Liver (tissue), 3 donors: ENCODE results near the gene CNTF.

Experiments
- NR2F2 ChIP-seq: IDR thresholded peaks from 2 replicates; pipeline ENCODE4 v1.6.1; 2016; ENCODE audit warnings: antibody characterized with exemption
- TAF1 ChIP-seq: conservative IDR thresholded peaks from 2 replicates; pipeline ENCODE4 v1.6.1; 2016; ENCODE audit warnings: antibody characterized with exemption, mild to moderate bottlenecking
- TF ChIP-seq, protein P1 (sequence below): fragments of 150-350 bp; IDR thresholded peaks from 2 replicates; pipeline ENCODE4 v1.5.1; 2017; ENCODE audit warnings: improper control_type of control experiment, low read depth, low read length; ENCODE audit not compliant: missing input control
- donor health status: healthy.
- donor health status: healthy.

DNA sequence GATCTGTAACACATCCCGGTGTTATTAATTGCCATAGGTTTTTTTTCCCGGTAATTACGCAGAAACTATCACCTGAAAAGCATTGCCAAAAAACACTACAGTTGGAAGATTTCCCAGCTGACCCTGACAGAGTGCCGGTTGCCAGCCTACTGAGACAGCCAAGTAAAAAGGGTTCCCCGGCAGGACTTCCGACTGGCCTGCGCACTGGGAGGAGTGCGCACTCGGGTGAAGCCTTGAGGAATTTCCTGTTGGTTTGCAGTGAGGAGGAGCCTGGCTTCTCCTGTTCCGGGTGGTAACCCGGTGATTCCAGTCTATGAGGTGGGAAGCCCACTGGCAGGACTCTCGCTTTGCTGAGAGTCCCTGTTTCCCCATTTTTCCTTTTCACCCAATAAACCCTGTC lies 52.1 kb downstream of the CNTF start:
- TF ChIP-seq, protein P1, sequence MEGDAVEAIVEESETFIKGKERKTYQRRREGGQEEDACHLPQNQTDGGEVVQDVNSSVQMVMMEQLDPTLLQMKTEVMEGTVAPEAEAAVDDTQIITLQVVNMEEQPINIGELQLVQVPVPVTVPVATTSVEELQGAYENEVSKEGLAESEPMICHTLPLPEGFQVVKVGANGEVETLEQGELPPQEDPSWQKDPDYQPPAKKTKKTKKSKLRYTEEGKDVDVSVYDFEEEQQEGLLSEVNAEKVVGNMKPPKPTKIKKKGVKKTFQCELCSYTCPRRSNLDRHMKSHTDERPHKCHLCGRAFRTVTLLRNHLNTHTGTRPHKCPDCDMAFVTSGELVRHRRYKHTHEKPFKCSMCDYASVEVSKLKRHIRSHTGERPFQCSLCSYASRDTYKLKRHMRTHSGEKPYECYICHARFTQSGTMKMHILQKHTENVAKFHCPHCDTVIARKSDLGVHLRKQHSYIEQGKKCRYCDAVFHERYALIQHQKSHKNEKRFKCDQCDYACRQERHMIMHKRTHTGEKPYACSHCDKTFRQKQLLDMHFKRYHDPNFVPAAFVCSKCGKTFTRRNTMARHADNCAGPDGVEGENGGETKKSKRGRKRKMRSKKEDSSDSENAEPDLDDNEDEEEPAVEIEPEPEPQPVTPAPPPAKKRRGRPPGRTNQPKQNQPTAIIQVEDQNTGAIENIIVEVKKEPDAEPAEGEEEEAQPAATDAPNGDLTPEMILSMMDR: no peak
- TF ChIP-seq TAF1 (no peak), NR2F2 (no peak)
